ENCODE data around the gene ACOT4.
"Not testable (repeated sequence)": the region's sequence is repeated elsewhere in the genome, so short reads cannot be mapped to it uniquely, and the experiment has no call there.

ACOT4 gene

DNA sequence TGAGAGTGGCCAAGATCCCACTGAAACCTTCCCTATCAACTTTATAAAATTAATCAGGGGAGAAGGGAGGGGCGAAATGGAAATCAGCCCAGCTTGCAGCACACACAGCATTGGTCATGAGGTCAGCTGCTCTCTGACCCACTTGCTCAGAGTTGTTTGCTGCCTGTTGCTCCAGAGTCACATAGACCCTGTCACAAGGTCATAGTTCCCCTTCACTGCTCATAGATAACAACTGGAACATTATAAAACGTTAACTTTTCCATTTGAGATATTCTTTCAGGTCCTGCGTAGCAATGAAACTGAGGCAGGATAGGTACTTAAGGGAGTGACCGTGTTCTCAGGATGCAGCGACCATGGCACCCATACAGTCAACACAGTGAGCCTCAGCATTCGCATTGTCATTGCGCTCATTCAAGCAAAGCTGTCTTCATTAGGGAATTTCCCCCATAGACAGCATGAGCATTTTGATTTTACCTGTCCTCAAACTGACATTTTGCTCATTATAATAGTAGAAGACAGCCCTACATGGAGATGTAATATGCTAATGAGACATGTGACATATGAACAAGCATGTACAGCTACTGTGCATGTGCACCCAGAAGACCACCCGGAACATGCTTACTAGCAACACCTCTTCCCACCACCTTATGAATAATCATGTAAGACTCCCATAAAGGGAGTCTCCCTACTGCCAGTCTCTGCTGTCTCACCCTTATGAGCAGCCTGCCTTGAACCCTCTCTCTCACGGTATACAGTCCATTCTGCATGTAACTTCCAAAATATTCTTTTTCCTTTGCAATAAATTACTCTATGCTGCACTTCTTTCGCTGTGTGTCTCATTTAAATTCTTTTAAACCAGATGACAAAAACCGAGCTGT is 9.3 kb upstream of the ACOT4 start:
- not testable (repeated sequence) for DNase-seq

DNA sequence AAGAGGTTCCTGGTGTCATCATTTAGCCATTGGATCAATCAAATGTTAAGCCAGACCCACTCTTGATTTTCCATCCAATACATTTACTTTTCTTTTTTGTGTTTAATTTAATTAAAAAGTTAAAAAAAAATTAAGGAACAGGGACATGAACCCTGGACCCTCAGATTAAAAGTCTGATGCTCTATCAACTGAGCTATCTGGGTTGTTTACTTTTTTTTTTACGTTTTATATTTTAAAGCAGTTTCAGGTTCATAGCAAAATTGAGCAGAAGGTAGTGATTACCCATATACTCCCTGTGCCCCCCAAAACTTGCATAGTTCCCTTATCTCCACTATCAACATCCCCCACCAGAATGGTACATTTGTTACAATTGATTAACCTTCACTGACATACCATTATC is 3.0 kb upstream of the ACOT4 start:
- DNase-seq: no peak

DNA sequence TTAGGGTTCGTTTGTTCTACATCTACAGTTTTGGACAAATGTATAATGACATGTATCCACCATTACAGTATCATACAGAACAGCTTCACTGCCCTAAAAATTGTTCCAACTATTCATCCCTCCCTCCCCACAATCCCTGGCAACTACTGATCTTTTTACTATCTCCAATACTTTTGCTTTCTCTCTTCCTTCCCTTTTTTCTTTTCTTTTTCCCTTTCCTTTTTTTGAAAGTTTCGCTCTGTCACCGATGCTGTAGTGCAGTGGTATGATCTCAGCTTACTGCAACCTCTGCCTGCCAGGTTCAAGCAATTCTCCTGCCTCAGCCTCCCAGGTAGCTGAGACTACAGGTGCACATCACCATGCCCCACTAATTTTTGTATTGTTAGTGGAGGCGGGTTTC is 2.6 kb upstream of the ACOT4 start:
- no peak for DNase-seq

DNA sequence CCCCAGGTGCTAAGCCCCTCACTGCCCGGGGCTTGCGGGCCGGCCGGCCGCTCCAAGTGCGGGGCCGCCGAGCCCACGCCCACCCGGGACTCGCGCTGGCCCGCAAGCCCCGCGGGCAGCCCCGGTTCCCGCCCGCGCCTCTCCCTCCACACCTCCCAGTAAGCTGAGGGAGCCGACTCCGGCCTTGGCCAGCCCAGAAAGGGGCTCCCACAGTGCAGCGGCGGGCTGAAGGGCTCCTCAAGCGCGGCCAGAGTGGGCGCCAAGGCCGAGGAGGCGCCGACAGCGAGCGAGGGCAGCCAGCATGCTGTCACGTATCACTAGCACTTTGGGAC is 1.0 kb upstream of the ACOT4 start:
- DNase-seq: not testable (repeated sequence)

DNA sequence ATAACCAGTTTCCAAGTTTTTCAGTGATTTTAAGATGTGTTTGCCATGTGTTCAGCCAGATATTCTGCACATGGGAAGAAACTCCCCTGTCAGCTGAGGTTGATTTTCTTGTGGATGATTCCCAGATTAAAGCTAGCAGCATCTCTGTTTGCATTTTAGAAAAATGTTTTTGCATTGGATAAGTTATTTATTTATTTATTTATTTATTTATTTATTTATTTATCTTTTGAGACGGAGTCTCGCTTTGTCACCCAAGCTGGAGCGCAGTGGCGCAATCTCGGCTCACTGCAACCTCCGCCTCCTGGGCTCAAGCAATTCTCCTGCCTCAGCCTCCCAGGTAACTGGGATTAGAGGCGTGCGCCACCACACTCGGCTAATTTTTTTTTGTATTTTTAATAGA is 2.8 kb downstream of the ACOT4 start:
- DNase-seq: no peak

DNA sequence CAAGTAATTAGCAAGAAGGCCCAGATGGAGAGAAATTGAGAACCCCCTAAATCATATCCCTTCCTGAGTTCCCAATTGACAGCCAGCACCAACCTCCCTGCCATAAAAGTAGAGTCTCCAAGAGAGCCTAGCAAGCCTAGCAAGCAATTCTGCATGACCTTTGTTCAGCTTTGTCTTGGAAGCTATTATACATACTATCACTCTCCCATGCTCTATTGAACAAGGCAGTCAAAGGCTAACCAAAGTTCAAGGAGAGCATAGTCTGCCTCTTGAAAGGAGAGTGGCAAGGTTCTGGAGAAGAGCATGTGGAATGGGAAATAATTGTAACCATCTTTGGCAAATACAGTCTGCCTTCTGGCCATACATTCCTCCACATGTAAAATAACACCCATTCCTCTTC is 7.8 kb downstream of the ACOT4 start:
- no peak for DNase-seq

DNA sequence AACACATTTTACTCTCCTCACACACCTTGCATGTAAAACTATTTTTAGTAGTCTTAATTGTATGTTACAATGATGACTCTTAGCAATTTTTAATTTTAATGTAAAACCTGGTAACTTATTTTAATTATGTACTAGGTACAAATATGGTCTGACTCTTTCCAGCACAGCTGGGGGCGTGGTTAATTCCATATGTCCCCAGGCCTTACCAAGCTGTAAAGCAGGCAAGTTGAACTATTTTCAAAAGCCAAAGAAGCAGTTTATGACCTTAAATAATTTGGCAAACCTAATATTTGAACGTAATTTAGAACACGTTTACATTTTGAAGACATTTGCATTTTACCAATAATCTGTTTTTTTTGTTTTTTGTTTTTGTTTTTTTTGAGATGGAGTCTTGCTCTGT is 11.3 kb downstream of the ACOT4 start:
- DNase-seq: no peak

DNA sequence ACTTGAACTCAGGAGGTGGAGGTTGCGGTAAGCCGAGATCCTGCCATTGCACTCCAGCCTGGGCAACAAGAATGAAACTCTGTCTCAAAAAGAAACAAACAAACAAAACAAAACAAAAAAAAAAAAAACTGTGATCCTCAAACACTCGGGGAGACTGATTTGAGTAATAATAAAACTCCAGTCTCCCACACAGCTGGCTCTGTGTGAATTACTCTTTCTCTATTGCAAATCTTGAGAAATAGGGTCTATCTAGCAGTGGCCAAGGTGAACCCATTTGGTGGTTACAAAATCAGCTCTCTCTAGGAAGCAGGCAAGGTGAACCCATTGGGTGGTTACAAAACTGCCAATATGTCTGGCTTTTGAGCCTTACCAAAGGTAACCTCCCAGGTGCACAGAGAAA is 14.6 kb downstream of the ACOT4 start:
- no peak for DNase-seq

DNA sequence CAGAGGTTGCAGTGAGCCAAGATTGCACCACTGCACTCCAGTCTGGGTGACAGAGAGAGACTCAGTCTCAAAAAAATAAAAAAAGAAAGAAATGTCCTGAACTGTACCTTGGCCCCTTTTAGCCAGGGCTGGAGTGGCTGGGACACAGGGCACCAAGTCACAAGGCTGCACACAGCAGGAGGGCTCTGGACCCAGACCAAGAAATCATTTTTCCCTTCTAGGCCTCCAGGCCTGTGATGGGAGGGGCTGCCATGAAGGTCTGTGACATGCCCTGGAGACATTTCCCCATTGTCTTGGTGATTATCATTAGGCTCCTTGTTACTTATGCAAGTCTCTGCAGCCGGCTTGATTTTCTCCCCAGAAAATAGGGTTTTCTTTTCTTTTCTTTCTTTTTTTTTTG is 15.6 kb downstream of the ACOT4 start:
- DNase-seq: no peak

DNA sequence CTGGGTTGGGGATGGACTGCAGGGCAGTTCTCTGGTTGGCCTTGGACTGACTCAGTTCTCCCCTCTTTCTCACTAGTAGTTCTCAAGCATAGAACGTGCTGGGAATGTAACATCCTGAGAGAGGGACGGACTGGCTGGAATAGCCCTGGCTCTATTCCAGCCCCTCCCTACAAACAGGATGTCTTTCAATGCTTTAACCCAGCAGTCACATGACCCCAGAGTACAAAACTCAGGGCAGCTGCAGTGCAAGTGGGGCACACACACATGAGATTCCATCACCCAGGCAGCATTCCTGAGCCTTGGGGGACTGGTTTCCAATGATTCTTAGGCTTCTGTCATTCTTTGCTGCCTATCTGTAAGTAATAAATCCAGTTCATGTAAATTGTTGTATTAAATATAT is 19.0 kb downstream of the ACOT4 start:
- DNase-seq: peak; percentile 27

DNA sequence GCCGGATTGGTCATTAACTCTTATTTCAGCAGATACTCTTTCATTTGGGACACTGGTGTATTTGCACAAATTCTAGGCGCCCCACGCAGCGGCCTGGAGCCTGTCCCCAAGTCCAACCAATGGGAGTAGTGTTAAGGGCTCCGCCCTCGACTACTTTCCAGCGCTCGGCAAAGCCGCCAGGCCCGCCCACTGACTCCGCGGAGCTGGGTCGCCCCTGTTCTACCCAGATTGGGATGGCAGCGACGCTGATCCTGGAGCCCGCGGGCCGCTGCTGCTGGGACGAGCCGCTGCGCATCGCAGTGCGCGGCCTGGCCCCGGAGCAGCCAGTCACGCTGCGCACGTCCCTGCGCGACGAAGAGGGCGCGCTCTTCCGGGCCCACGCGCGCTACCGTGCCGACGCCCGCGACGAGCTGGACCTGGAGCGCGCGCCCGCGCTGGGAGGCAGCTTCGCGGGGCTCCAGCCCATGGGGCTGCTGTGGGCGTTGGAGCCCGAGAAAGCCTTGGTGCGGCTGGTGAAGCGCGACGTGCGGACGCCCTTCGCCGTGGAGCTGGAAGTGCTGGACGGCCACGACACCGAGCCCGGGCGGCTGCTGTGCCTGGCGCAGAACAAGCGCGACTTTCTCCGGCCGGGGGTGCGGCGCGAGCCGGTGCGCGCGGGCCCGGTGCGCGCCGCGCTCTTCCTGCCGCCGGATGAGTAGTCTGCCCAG is 20.8 kb downstream of the ACOT4 start, which contains the start of gene ACOT6:
TSS of gene ACOT6 (plus strand) at position 179 of the 707 bp plus-strand sequence. CDS start at position 234, 55 bp downstream.
- DNase-seq: peak; percentile 66

DNA sequence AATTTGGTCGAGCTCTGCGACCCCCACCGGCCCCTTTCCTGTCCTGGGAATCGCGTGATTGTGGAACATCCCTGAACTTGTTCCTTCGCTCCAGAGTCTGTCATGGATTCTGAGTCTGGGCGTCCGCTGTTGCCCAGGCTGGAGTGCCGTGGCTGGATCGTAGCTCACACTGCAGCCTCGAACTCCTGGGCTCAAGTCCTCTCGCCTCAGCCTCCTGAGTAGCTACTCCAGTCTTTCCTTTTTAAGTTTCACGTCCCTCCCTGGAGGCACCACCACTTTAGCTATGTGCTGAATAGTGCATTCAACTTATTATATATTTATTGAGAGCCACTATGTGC is 21.3 kb downstream of the ACOT4 start:
- DNase-seq: no peak

DNA sequence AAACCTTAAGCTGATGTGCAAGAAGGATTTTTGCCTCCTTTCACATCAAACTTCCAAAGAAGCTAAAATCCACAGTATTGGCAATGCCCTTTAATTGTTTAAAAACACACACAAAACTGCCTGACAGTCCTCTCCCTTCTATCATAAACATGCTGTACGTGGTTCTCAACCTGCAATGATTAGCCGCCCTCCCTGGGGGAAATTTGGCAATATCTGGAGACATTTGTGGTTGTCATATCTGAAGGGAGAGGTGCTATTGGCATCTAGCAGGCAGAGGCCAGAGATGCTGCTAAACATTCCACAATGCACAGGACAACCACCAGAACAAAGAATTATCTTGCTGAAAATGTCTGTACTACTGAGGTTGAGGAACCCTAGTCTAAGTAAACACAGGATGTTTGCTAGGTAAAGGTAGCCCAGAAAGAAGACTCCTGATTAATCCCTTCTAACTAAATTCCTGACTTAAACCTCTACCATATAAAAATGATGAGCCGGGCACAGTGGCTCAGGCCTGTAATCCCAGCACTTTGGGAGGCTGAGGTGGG is 21.8 kb downstream of the ACOT4 start:
- DNase-seq: no peak

DNA sequence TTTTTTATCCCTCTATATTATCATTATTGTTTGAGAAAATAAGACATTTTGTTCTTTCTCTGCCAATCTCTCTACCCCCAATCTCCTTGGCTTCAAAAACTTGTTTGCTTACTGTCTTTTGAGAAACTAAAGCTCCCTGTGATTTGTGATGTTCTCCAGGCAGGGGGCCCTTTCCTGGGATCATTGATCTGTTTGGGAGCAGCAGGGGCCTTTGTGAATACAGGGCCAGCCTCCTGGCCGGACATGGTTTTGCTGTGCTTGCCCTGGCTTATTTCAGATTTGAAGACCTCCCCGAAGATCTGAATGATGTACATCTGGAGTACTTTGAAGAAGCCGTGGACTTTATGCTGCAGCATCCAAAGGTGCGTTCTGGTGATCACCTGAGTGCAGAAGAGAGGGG is 25.2 kb downstream of the ACOT4 start:
- no peak for DNase-seq

DNA sequence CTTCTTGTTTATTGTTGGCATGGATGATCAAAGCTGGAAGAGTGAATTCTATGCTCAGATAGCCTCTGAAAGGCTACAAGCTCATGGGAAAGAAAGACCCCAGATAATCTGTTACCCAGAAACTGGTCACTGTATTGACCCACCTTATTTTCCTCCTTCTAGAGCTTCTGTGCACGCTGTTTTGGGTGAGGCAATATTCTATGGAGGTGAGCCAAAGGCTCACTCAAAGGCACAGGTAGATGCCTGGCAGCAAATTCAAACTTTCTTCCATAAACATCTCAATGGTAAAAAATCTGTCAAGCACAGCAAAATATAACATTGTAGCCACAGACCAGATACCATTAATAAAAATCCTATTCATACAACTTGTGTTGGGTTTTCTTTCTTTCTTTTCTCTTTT is 27.9 kb downstream of the ACOT4 start:
- DNase-seq: no peak

DNA sequence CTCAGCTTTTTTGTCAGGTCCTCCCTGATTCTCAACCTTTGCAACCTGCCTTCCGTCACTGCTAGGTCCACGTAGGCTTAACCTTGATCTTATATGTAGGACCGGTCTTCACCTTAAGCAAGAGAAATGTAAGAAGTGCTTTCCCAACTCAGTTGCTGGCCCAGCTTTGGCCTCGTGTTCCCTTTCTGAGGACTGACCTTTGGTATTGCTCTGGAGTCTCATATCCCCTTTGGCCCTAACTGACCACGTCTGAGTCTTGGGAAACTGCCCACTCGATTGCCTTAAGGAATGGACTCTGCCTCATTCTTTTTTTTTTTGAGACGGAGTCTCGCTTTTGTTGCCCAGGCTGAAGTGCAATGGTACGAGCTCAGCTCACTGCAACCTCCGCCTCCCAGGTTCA is 28.6 kb downstream of the ACOT4 start:
- no peak for DNase-seq

DNA sequence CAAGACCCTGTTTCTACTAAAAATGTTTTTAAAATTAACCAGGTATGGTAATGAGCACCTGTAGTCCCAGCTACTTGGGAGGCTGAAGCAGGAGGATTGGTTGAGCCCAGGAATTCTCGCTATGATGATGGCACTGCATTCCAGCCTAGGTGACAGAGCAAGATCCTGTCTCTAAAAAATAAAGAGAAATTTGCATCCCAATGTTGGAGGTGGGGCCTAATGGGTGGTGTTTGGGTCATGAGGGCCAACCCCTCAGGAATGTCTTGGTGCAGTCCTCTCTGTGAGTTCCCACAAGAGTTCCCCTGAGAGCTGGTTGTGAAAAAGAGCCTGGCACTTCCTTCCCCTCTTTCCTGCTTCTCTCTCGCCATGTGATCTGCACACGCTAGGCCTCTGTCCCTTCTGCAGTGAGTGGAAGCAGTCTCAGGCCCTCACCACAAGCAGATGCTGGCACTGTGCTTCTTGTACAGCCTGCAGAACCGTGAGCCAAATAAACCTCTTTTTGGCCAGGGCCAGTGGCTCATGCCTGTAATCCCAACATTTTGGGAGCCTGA is 31.9 kb downstream of the ACOT4 start:
- no peak for DNase-seq

DNA sequence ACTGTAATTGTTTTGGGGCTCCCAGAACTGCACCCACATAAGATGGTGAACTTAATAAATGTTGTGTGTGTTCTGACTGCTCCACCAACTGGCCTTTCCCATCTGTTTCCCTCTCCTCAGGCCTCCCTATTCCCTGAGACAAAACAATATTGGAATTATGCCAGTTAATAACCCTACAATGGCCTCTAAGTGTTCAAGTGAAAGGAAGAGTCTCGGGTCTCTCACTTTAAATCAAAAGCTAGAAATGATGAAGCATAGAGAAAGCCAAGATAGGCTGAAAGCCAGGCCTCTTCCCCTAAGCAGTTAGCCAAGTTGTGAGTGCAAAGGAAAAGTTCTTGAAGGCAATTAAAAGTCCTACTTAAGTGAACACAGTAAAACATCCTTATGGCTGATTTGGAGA is 34.0 kb downstream of the ACOT4 start:
- no peak for DNase-seq

DNA sequence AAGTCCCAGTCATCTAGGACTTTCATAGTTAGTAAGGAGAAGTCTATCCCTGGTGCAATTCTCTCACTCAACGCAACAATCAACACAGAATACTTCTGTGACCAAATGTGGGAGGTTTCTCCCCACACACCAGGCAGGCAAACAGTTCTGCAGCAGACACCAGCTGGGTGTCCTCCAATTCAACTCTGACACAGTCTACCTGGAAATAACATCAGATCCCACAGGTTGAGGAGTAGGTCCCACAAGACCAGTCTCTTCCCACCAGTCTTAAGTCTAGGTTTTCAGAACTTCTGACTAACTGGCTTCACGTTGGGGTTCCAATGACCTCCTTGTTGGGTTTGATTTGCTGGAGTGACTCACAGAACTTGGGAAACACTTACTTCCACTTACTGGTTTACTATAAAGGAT is 35.5 kb downstream of the ACOT4 start:
- DNase-seq: no peak

DNA sequence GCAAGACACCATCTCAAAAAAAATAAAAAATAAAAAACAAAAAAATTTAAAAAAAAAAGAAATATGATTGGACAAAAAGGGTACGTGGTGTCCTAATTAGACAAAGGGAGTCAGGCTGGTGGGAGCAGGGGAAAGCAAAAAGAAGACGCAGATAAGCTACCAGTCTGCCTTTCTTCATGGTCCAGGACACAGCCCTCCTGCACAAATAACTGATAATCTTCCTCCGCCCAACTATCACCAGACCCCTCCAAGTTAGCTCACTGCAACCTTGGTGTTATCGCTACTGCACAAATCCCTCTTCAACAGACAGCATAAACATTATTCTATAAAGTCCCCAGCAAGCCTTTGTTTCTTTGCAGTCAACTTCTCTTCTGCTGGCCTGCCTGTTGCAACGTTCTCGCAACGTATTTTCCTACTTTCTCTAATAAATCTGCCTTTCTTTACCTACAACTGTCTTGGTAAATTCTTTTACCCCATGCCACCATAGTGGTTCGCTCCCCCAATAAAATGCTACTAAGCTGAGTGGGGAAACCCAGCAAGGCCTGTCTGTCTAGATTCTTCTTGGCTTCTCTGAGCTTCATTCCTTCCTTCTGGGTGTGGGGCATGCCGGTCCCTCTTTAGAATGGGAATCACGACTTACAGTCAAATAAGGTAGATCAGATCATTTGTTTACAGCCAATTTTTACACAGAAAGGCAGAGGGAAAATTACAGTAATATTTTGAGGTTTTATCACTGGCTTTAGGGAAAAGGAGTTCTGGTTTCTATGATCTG is 38.5 kb downstream of the ACOT4 start:
- DNase-seq: no peak

DNA sequence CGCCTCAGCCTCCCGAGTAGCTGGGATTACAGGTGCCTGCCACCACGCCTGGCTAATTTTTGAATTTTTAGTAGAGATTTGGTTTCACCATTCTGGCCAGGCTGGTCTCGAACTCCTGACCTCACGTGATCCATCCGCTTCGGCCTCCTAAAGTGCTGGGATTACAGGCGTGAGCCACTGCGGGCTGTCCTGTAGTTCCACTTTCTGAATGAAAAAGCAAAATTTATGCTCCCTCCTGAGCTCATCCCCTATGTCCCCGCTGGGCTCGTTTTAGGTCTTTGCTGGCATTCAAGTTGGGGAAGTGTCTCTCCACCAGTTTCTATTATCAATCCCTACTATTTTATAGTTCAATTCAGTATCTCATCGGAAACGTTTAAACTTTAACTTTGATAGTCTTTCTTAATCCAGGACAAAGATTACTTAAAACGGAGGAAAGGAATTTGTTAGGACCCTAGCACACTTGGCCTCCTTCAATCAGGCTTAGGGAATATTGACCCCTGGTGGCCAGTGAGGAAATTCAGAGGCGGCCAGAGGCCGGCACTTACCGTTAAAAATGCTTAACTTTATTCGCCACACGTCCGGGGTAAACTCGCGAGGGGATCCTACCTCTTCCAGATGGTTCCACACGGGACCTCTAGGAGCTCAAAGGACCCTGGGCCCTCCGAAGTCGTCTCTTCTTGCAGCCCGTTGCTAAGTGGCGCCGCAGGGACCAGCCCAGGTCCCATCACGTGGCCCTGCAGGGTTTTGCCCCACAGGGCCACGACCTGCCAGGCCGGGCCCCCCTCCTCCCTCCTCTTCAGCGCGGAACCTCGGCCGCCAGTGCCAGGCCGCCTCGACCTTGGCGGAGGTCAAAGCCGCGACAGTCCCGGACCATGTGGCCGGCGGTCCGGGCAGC is 41.7 kb downstream of the ACOT4 start:
- peak; percentile 63 for DNase-seq
